HCT116 (cell line): ENCODE measurements around the gene GNPTAB. TPM values are rescaled to one million over a fixed set of nuclear protein-coding genes. Genes with fewer than 3 reads are reported as not detected.

ENCODE experiments used
- ATAC-seq: fragments of 200-7000 bp; cut with Tn5 transposase; 2 replicates; pipeline ENCODE4 v1.9.1; 2020; ENCODE audit warnings: mild to moderate bottlenecking, moderate library complexity
- BruUV-seq: library from RNA; stranded (reverse); fragments of 400-500 nt; replicated peaks from 2 replicates; lab custom pipeline; 2021; lab: Mats Ljungman, UMichigan
- CTCF ChIA-PET: fragments of 300-600 bp; sonication (Branson Sonifier 250); formaldehyde crosslinking; loops from one replicate; lab custom pipeline; 2021; ENCODE audit warnings: antibody characterized with exemption; lab: Charles Lee
- POLR2A ChIA-PET: fragments of 300-600, 350-600 bp; sonication (Branson Sonifier 250); formaldehyde crosslinking; loops from one replicate; lab custom pipeline; 2021; ENCODE audit warnings: antibody characterized with exemption; lab: Charles Lee
- RAD21 ChIA-PET, 2 experiments: fragments of 300-600 bp; sonication (Branson Sonifier 250); formaldehyde crosslinking; loops; one replicate each; lab custom pipeline; 2023; ENCODE audit warnings: low total read pairs in 2 of 2; ENCODE audit not compliant: uncharacterized antibody in 2 of 2, unreplicated experiment in 2 of 2, low non-redundant PET in 1 of 2; lab: Charles Lee
- DNase-seq: peaks from one replicate; pipeline ENCODE4 v3.0.0-alpha.2; 2010; ENCODE audit warnings: low read depth, low spot score
- H2AFZ ChIP-seq: fragments of 200-600 bp; shearing (Covaris generic), sonication (generic); 2 replicates; pipeline ENCODE4 v1.6.1; 2017; ENCODE audit warnings: low read depth, mixed run types, mixed read lengths, antibody characterized with exemption, low read length; ENCODE audit not compliant: poor library complexity, severe bottlenecking
- H3K27ac ChIP-seq: 2 replicates; pipeline ENCODE4 v1.5.1; 2012; ENCODE audit warnings: low read depth, low read length
- H3K27me3 ChIP-seq: fragments of 200-600 bp; sonication (generic); 2 replicates; pipeline ENCODE4 v1.6.1; 2016; ENCODE audit warnings: mixed run types, low read length, mixed read lengths; ENCODE audit not compliant: insufficient read depth
- H3K36me3 ChIP-seq, 2 experiments: fragments of 200-500 bp in 1 of 2; fragments of 200-600 bp in 1 of 2; sonication (Bioruptor generic) in 1 of 2; sonication (generic) in 1 of 2; 2 replicates each; pipeline versions ENCODE4 v1.5.1 to v1.6.1; 2014 to 2016; ENCODE audit warnings: low read length in 2 of 2, inconsistent platforms in 1 of 2, mixed read lengths in 1 of 2, mixed run types in 1 of 2; ENCODE audit not compliant: insufficient read depth in 2 of 2, control insufficient read depth in 1 of 2
- H3K4me1 ChIP-seq, 2 experiments: fragments of 200-600 bp in 1 of 2; sonication (generic) in 1 of 2; 2 replicates each; pipeline versions ENCODE4 v1.5.1 to v1.6.1; 2012 to 2017; ENCODE audit warnings: low read length in 2 of 2, inconsistent platforms in 1 of 2, mild to moderate bottlenecking in 1 of 2, mixed read lengths in 1 of 2, mixed run types in 1 of 2, moderate library complexity in 1 of 2; ENCODE audit not compliant: insufficient read depth in 2 of 2, control insufficient read depth in 1 of 2
- H3K4me2 ChIP-seq: fragments of 200-600 bp; sonication (generic); 2 replicates; pipeline ENCODE4 v1.6.1; 2017; ENCODE audit warnings: mixed run types, low read length, mixed read lengths
- H3K4me3 ChIP-seq, 2 experiments: fragments of 200-600 bp in 1 of 2; sonication (generic) in 1 of 2; replicated peaks in 1 of 2; 2 replicates each; pipeline ENCODE4 v1.5.1; 2011 to 2016; ENCODE audit warnings: low read length in 2 of 2, control low read depth in 1 of 2, low read depth in 1 of 2, mild to moderate bottlenecking in 1 of 2, mixed read lengths in 1 of 2, mixed run types in 1 of 2
- H3K79me2 ChIP-seq: fragments of 200-600 bp; sonication (generic); 2 replicates; pipeline ENCODE4 v1.6.1; 2017; ENCODE audit warnings: mild to moderate bottlenecking, mixed run types, low read length, moderate library complexity, mixed read lengths; ENCODE audit not compliant: insufficient read depth
- H3K9ac ChIP-seq: fragments of 200-600 bp; sonication (generic); 2 replicates; pipeline ENCODE4 v1.6.1; 2016; ENCODE audit warnings: low read length, mixed read lengths
- H3K9me2 ChIP-seq: fragments of 200-600 bp; sonication (generic), shearing (Covaris generic); 2 replicates; pipeline ENCODE4 v1.6.1; 2017; ENCODE audit warnings: mixed run types, mild to moderate bottlenecking, moderate library complexity; ENCODE audit not compliant: insufficient read depth
- H3K9me3 ChIP-seq, 2 experiments: fragments of 200-500 bp in 1 of 2; fragments of 200-600 bp in 1 of 2; sonication (Bioruptor generic) in 1 of 2; sonication (generic) in 1 of 2; 2 replicates each; pipeline ENCODE4 v1.6.1; 2014 to 2017; ENCODE audit warnings: low read length in 2 of 2, mixed read lengths in 2 of 2, inconsistent platforms in 1 of 2, low read depth in 1 of 2, mild to moderate bottlenecking in 1 of 2, mixed run types in 1 of 2, moderate library complexity in 1 of 2; ENCODE audit not compliant: control insufficient read depth in 1 of 2, insufficient read depth in 1 of 2
- H4K20me1 ChIP-seq: fragments of 200-600 bp; sonication (generic), shearing (Covaris generic); 2 replicates; pipeline ENCODE4 v1.6.1; 2017; ENCODE audit warnings: mixed run types, mild to moderate bottlenecking, moderate library complexity; ENCODE audit not compliant: insufficient read depth
- ATF3 ChIP-seq: IDR thresholded peaks from 2 replicates; pipeline ENCODE4 v1.6.1; 2012
- CTCF ChIP-seq, 3 experiments: fragments of 200-600 bp in 1 of 3; sonication (generic) in 1 of 3; IDR thresholded peaks in 2 of 3; conservative IDR thresholded peaks in 1 of 3; 2 replicates each; pipeline ENCODE4 v1.5.1; 2012 to 2017; ENCODE audit warnings: low read depth in 2 of 3, low read length in 2 of 3, antibody characterized with exemption in 1 of 3, borderline replicate concordance in 1 of 3, control low read depth in 1 of 3, mild to moderate bottlenecking in 1 of 3, mixed read lengths in 1 of 3, mixed run types in 1 of 3, moderate library complexity in 1 of 3; ENCODE audit not compliant: insufficient read depth in 1 of 3
- EGR1 ChIP-seq: IDR thresholded peaks from 2 replicates; pipeline ENCODE4 v1.6.1; 2012; ENCODE audit warnings: low read depth
- ELF1 ChIP-seq: IDR thresholded peaks from 2 replicates; pipeline ENCODE4 v1.6.1; 2012; ENCODE audit warnings: low read depth, borderline replicate concordance
- EZH2 ChIP-seq: fragments of 200-600 bp; sonication (generic); IDR thresholded peaks from 2 replicates; pipeline ENCODE4 v1.6.1; 2017; ENCODE audit warnings: antibody characterized with exemption, mixed run types
- EZH2phosphoT487 ChIP-seq: fragments of 200-600 bp; IDR thresholded peaks from 2 replicates; pipeline ENCODE4 v1.6.1; 2018; ENCODE audit warnings: antibody characterized with exemption, borderline replicate concordance
- FOSL1 ChIP-seq: IDR thresholded peaks from 2 replicates; pipeline ENCODE4 v1.6.1; 2012; ENCODE audit warnings: low read depth
- JUND ChIP-seq: IDR thresholded peaks from 2 replicates; pipeline ENCODE4 v1.6.1; 2012
- MAX ChIP-seq: IDR thresholded peaks from 2 replicates; pipeline ENCODE4 v1.6.1; 2012
- RAD21 ChIP-seq: IDR thresholded peaks from 2 replicates; pipeline ENCODE4 v1.6.1; 2012; ENCODE audit warnings: low read depth, mild to moderate bottlenecking
- REST ChIP-seq: IDR thresholded peaks from 2 replicates; pipeline ENCODE4 v1.6.1; 2012; ENCODE audit warnings: low read depth
- SIN3A ChIP-seq: IDR thresholded peaks from 2 replicates; pipeline ENCODE4 v1.6.1; 2012; ENCODE audit warnings: low read depth
- SP1 ChIP-seq: IDR thresholded peaks from 2 replicates; pipeline ENCODE4 v1.6.1; 2012; ENCODE audit warnings: low read depth
- YY1 ChIP-seq: IDR thresholded peaks from 2 replicates; pipeline ENCODE4 v1.6.1; 2011; ENCODE audit warnings: low read length, low read depth, moderate library complexity, mild to moderate bottlenecking; ENCODE audit not compliant: insufficient replicate concordance; ENCODE audit errors: extremely low read depth
- ZBTB33 ChIP-seq: IDR thresholded peaks from 2 replicates; pipeline ENCODE4 v1.6.1; 2011; ENCODE audit warnings: mild to moderate bottlenecking, low read length, moderate library complexity; ENCODE audit not compliant: insufficient replicate concordance; ENCODE audit errors: extremely low read depth
- ZFX ChIP-seq: fragments of 450-650 bp; IDR thresholded peaks from 2 replicates; pipeline ENCODE4 v1.6.1; 2017
- ZNF274 ChIP-seq: fragments of 200-500 bp; sonication (Bioruptor generic); IDR thresholded peaks from 2 replicates; pipeline ENCODE4 v1.6.1; 2014; ENCODE audit warnings: mild to moderate bottlenecking, low read depth, low read length, inconsistent platforms
- intact Hi-C: fragments of 100-400 bp; cut with micrococcal nuclease; formaldehyde crosslinking; loops from 2 replicates; pipeline ENCODE4 v1.10.0; 2022
- total RNA-seq: library from RNA; stranded (reverse); gene quantifications from one replicate; pipeline ENCODE4 v1.2.1, GENCODE V29; 2021; ENCODE audit not compliant: unreplicated experiment

Gene GNPTAB
- total RNA-seq, 1 experiment from 2014 or later, result 41.4 TPM

GRCh38 chr12:101768781-101769180 is 62.0 kb downstream of the GNPTAB start:
- H3K36me3 ChIP-seq, result peaks cover 0 to 2% of the 10 kb centered on the region in 2 experiments; a peak in 1 of 4 replicates
- H2AFZ ChIP-seq, result no peak overlapping the region
- H3K4me1 ChIP-seq, result no peaks in the 10 kb centered on the region
- no peak for ATAC-seq
- POLR2A ChIA-PET, result no interaction called here
- no peak overlapping the region for H3K4me3 ChIP-seq
- TF ChIP-seq ATF3, result no peak
- TF ChIP-seq ZBTB33, result no peak
- TF ChIP-seq YY1, result no peak
- no peak for TF ChIP-seq SP1
- TF ChIP-seq ELF1, result no peak
- no peak for TF ChIP-seq EZH2phosphoT487
- no peak for TF ChIP-seq SIN3A
- no peak for TF ChIP-seq FOSL1
- TF ChIP-seq ZNF274, result no peak
- TF ChIP-seq REST, result no peak
- TF ChIP-seq ZFX, result no peak
- no peak for TF ChIP-seq JUND
- TF ChIP-seq EZH2, result no peak
- no peak for TF ChIP-seq MAX
- TF ChIP-seq RAD21, result no peak
- no peak for TF ChIP-seq EGR1
- no peak for TF ChIP-seq CTCF (IDR thresholded peaks at IDR 0.05 in 2 of 3, conservative IDR thresholded peaks at IDR 0.05 in 1 of 3; ENCODE audit: borderline replicate concordance in 1 of 3, insufficient read depth in 1 of 3, low read depth in 2 of 3, low read length in 2 of 3)
- intact Hi-C loops, result no loop called here
- H4K20me1 ChIP-seq, result peaks cover 3% of the 10 kb centered on the region; the same call in 1 of the 2 replicates
- RAD21 ChIA-PET, result no interaction called here
- CTCF ChIA-PET, result interaction anchor here (1.2 kb wide), 1 partner anchor 9 kb away, joined by 5 read pairs; no protein-coding TSS in a partner anchor
- DNase-seq, result no peak
- H3K4me2 ChIP-seq, result no peak overlapping the region
- no peaks in the 10 kb centered on the region for H3K79me2 ChIP-seq
- no TSS peak for BruUV-seq
- no peak overlapping the region for H3K27ac ChIP-seq
- H3K9me2 ChIP-seq, result no peaks in the 10 kb centered on the region
- H3K27me3 ChIP-seq, result no peaks in the 10 kb centered on the region
- H3K9ac ChIP-seq, result no peak overlapping the region
- H3K9me3 ChIP-seq, result no peaks in the 10 kb centered on the region
